Rectal smooth muscle tissue (tissue), 1 donor: ENCODE measurements around the gene DMPK.
"Not testable (repeated sequence)": the region's sequence is repeated elsewhere in the genome, so short reads cannot be mapped to it uniquely, and the experiment has no call there.

ENCODE experiments used
- H3K27ac ChIP-seq: one replicate; pipeline ENCODE4 v1.7.0; 2013; ENCODE audit warnings: low read depth, low read length, inconsistent platforms
- H3K27me3 ChIP-seq: one replicate; pipeline ENCODE4 v1.7.0; 2013; ENCODE audit warnings: low read length; ENCODE audit not compliant: control insufficient read depth, insufficient read depth
- H3K36me3 ChIP-seq: one replicate; pipeline ENCODE4 v1.7.0; 2013; ENCODE audit warnings: low read length; ENCODE audit not compliant: control insufficient read depth, insufficient read depth
- H3K4me1 ChIP-seq: one replicate; pipeline ENCODE4 v1.7.0; 2013; ENCODE audit warnings: low read length; ENCODE audit not compliant: control insufficient read depth, insufficient read depth
- H3K4me3 ChIP-seq: one replicate; pipeline ENCODE4 v1.7.0; 2013; ENCODE audit warnings: low read length
- H3K9ac ChIP-seq: one replicate; pipeline ENCODE4 v1.7.0; 2013; ENCODE audit warnings: low read length

The DMPK gene

DNA sequence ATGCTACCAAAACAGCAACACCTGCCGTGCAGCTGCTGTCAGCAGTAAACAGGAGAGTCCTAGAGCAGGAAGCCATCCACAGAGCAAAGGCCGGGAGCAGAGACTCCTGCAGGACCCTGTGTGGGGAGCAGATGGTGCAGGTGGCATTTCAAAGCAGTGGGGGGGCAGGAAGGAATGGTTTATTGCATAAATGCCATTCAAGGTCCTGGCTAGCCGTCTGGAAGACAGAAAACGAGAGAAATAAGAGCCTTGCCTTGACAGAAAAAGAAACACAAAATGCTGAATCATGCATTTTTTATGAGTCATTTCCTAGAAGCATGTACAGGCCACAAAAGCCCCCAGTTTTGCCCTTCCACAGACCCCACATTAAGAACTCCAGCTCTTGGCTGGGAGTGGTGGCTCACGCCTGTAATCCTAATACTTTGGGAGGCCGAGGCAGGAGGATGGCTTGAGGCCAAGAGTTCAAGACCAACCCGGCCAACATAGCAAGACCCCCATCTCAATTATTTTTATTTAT lies 27.4 kb upstream of the DMPK start:
- Histone ChIP-seq H3K27me3 (no peaks in the 10 kb centered on the region), H3K4me1 (no peaks in the 10 kb centered on the region), H3K4me3 (no peak overlapping the region), H3K27ac (no peak overlapping the region), H3K9ac (no peak overlapping the region), H3K36me3 (no peaks in the 10 kb centered on the region)

- H3K27ac ChIP-seq, result no peak overlapping the region
- H3K4me1 ChIP-seq, result no peaks in the 10 kb centered on the region
- no peak overlapping the region for H3K4me3 ChIP-seq
- H3K36me3 ChIP-seq, result no peaks in the 10 kb centered on the region
- H3K9ac ChIP-seq, result no peak overlapping the region
- no peaks in the 10 kb centered on the region for H3K27me3 ChIP-seq
Observed at GRCh38 chr19:45805719-45806118, 23.4 kb upstream of the DMPK start.

DNA sequence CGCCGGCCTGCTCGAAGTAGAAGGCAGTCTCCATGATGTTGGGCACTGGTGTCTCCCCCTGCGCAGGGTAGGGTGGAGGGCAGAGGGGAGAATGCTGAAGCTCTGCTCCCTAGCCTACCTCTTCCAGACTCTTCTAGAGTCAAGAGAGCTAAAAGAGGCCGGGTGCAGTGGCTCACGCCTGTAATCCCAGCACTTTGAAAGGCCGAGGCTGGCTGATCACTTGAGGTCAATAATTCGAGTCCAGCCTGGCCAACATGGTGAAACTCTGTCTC lies 22.6 kb upstream of the DMPK start:
- Histone ChIP-seq H3K27ac (no peak overlapping the region), H3K27me3 (no peaks in the 10 kb centered on the region), H3K4me3 (no peak overlapping the region), H3K4me1 (no peaks in the 10 kb centered on the region), H3K9ac (no peak overlapping the region), H3K36me3 (no peaks in the 10 kb centered on the region)

DNA sequence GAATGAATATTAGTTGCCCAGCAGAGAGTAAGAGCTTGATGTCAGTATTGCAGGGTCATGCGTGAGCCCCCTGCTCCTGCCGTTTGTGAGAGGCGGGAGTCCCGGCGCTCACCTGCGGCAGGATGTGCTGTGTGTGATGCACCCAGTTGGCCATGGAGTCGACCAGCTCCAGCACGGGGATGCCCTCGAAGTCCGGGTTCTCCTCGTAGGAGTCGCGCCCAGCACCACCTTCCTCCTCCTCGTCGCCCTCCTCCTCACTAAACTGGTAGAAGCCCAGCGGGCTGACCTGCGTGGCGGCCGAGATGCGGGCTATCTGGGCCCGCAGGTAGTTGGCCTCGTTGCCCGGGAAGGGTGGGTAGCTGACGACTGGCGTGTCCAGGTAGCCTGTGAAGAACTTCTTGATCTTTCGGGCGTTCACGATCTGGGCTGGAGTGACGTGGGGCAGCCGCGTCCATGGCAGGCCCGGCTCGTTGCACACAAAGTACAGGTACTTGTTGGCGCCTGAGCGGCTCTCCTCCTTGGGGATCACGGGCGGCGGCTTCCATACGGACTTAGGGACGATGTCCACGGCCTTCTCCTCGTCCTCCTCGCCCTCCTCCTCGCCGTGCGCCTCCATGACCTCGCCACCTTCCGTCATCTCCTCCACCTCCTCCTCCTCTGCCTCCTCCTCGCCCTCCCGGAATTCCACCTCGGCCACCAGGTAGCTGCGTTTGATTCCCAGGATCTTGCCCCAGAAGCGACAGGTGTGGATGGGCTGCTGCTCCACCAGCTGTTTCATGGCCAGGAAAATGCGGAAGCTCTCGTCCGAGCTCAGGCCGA lies 22.1 kb upstream of the DMPK start:
- H3K27me3 ChIP-seq, result no peaks in the 10 kb centered on the region
- H3K4me3 ChIP-seq, result no peak overlapping the region
- H3K9ac ChIP-seq, result no peak overlapping the region
- no peaks in the 10 kb centered on the region for H3K4me1 ChIP-seq
- no peaks in the 10 kb centered on the region for H3K36me3 ChIP-seq
- no peak overlapping the region for H3K27ac ChIP-seq

DNA sequence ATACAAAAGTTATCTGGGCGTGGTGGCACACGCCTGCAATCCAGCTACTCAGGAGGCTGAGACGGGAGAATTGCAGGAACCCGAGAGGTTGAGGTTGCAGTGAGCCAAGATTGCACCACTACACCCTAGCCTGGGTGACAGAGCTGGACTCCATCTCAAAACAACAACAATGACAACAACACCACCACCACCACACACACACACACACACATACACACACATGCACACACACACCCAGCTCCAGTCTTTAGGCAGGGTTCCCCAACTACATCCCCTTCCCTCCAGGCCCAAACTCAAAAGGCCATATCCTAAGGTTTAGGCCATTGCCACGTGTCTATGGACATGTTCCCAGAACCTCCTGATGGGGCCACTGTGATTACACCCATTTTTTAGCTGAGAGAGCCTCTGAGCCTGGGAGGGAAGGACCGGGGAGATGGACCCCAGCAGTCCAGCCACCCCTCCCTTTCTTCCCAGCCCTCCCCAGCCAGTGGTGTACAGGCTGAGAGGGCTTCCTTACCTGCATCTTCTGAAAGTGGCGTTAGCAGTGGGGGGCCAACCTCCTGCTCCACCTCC lies 19.4 kb upstream of the DMPK start:
- Histone ChIP-seq H3K4me3 (no peak overlapping the region), H3K9ac (no peak overlapping the region), H3K36me3 (no peaks in the 10 kb centered on the region), H3K27me3 (no peaks in the 10 kb centered on the region), H3K4me1 (no peaks in the 10 kb centered on the region), H3K27ac (no peak overlapping the region)

DNA sequence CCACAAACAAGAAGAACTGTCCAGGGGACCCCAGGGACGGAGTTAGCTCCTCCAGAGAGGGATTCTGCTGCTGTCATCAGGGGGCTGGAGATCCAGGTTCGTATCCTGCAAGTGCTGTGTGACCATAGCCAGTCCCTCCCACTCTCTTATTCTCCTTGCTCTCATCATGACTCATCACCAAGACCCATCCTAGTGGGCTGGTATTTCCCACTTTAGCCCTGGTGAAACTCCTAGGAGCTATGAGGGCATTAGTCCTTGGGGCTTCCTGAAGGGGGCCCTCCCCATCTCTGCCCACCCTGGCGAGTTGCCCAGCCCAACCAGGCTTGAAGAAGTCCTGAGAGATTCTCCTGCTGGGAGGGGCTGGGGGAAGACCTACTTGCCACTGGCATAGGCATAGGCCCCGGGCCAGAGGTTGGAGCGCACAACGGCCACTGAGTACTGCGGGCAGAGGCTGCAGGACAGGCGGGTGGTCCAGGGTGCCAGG lies 17.8 kb upstream of the DMPK start:
- no peaks in the 10 kb centered on the region for H3K36me3 ChIP-seq
- H3K4me3 ChIP-seq, result no peak overlapping the region
- H3K27ac ChIP-seq, result no peak overlapping the region
- no peak overlapping the region for H3K9ac ChIP-seq
- no peaks in the 10 kb centered on the region for H3K4me1 ChIP-seq
- H3K27me3 ChIP-seq, result no peaks in the 10 kb centered on the region

DNA sequence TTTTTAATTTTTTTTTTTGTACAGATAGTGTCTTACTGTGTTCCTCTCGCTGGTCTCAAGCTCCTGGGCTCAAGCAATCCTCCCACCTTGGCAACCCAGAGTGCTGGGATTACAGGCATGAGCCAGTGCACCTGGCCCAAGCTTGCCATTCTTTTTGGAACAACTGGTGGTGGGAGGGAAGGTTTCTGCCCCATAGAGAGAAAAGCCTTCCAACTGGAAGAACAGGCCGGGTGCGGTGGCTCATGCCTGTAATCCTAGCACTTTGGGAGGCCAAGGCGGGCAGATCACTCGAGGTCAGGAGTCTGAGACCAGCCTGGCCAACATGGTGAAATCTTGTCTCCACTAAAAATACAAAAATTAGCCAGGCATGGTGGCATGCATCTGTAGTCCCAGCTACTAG lies 17.3 kb upstream of the DMPK start:
- not testable (repeated sequence) for H3K4me3 ChIP-seq, H3K27ac ChIP-seq, H3K27me3 ChIP-seq

GRCh38 chr19:45798995-45799517 lies 16.8 kb upstream of the DMPK start:
- Histone ChIP-seq H3K27me3 (no peaks in the 10 kb centered on the region), H3K36me3 (no peaks in the 10 kb centered on the region), H3K4me1 (no peaks in the 10 kb centered on the region), H3K4me3 (no peak overlapping the region), H3K9ac (no peak overlapping the region), H3K27ac (no peak overlapping the region)

More for the DNA sequence above, 17.3 kb upstream of the DMPK start:
- not testable (repeated sequence) for H3K4me1 ChIP-seq, H3K36me3 ChIP-seq, H3K9ac ChIP-seq

DNA sequence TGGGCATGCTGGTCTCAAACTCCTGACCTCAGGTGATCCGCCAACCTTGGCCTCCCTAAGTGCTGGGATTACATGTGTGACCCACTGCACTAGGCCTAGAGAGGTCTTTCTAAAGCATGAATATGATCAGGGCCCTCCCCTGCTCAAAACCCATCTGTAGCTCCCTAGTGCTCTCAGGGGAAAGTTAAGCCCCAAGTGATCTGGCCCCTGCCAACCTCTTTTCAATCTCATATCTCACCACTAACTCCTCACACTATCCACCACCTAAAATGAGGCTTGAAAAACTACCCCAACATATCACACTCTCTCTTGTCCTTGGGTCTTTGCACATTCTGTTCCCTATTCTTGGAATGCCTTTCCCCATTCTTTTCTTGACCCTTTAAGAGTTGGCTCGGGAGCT lies 12.3 kb upstream of the DMPK start:
- Histone ChIP-seq H3K4me3 (no peak overlapping the region), H3K36me3 (peaks cover 3% of the 10 kb centered on the region), H3K4me1 (peaks cover 10% of the 10 kb centered on the region), H3K27ac (no peak overlapping the region), H3K27me3 (no peaks in the 10 kb centered on the region), H3K9ac (no peak overlapping the region)

DNA sequence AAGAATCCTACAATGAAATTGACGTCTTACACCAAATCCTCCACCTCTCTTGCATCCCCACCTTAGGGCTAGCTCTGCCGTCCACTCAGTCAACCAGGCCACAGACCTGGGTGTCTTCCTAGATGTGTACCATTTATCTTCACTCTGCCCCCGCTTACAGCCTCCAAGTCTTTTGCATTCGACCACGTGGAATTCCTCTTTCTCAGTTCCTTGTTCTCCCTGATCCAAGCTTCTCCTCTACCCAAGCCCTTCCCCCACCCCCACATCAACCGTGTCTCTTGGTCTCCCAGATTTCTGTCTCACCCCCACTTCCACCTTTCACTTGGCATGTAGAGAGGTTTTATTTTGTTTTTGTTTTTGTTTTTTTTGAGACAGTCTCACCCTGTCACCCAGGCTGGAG lies 11.6 kb upstream of the DMPK start:
- Histone ChIP-seq H3K36me3 (peaks cover 9% of the 10 kb centered on the region), H3K4me1 (peaks cover 10% of the 10 kb centered on the region), H3K27me3 (no peaks in the 10 kb centered on the region), H3K4me3 (no peak overlapping the region), H3K9ac (no peak overlapping the region), H3K27ac (no peak overlapping the region)

GRCh38 chr19:45793178-45793564 lies 10.9 kb upstream of the DMPK start:
- Histone ChIP-seq H3K36me3 (peaks cover 13% of the 10 kb centered on the region), H3K9ac (no peak overlapping the region), H3K4me1 (peaks cover 10% of the 10 kb centered on the region), H3K27ac (peak overlapping the region; percentile 41), H3K27me3 (no peaks in the 10 kb centered on the region), H3K4me3 (peak overlapping the region; percentile 7)

DNA sequence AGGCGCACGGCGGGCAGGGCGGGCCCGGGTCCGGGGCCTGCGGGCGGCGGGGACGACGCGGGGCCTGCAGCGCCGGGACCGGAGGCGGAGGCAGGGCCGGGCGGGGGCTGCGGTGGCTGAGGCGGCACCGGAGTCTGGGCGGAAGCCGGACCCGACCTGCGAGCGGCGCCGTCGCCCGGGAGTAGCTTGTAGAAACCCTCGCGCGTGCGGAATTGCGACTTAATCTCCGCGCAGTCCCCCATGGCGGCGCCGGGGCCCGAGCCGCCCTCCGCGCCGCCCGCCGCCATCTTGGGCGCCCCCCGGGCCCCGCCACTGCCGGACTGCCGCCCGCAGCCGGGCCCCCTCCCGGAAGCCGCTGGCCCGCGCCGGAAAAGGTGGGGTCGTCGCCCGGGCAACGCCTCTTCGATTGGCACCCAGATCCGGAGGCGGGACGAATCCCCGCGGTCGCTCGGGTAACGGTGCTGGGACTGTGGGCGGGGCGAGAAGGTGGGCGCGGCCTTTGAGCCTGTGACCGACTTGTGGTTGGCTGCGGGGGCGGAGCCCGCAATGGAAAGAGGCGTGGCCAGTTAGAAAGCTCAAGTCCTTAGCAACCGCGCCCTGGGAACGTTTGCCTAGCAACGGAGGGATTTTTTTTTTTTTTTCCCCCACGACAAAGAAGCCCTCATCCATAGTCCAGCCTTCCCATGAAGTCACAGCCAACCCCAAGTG lies 10.3 kb upstream of the DMPK start, which contains the start of gene DMWD:
Gene DMWD (minus strand): TSS at position 376 of the 708 bp plus-strand sequence. CDS start 89 bp downstream, at position 287.
- Histone ChIP-seq H3K4me1 (peaks cover 10% of the 10 kb centered on the region), H3K27ac (peak within 1 kb of the TSS; percentile 69), H3K27me3 (no peaks in the 10 kb centered on the region), H3K4me3 (peak within 1 kb of the TSS; percentile 81), H3K36me3 (peaks cover 16% of the 10 kb centered on the region), H3K9ac (peak within 1 kb of the TSS; percentile 74)
